Smooth muscle cell of the brain vasculature (primary cell): ENCODE results near the gene ARID5A.

Experiments
- DNase-seq: peaks from one replicate; pipeline ENCODE4 v3.0.0-alpha.2; 2012; ENCODE audit warnings: low read depth, low spot score

Gene ARID5A

DNA sequence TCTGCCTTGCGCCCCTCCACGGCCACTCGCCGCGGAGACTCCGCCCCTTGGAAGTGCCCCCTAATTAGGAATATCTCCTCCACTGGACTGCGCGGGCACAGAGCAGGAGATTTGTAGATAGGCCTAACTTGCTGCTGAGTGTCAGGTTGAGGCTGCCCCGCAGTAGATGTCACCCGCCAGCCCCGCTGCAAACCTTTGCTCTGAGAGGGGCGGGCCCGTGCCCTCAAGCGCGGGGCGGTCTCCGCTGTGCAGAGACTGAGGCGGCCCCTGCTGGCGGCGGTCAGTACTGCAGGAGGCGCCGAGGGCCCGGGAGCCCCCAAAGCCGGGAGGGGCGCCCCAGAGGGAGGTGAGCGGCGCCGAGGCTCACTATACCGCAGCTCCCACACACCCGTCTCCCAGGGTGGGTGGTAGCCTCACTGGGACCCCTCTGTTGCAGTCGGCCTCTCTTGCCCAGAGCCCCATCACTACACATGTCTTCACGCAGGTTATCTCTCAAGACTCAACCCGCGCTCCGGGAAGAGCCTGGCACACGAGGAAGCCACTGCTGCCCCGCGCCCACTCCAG, 28.5 kb upstream of the ARID5A start:
- DNase-seq, result no peak

DNA sequence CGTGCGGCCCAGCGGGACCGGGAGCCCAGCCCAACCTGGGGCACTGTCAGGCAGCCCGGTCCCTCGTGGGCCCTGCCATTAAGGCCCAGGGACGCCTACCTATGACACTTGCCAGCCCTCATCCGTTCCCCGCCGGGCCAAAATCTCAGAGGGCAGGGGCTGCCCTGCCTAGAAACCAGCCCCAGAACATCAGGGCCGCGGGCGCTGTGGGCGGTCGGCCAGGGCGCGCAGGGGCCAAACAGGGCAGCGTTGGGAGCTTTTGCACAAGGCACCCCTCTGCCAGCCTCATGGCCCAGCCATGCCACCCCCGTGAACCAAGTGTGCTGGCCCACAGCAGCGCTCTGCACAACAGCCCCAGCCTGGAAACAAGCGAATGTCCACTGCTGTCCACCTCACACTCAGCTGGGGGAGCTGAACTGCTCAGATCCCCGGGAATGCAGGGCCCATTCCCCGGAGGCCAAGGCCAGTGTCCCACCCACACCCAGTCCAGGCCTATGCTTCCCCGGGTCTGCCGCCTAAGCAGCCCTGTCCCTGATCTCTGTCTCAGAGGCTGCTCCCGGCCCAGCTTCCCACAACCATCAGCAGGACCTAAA, 27.9 kb upstream of the ARID5A start:
- no peak for DNase-seq

DNA sequence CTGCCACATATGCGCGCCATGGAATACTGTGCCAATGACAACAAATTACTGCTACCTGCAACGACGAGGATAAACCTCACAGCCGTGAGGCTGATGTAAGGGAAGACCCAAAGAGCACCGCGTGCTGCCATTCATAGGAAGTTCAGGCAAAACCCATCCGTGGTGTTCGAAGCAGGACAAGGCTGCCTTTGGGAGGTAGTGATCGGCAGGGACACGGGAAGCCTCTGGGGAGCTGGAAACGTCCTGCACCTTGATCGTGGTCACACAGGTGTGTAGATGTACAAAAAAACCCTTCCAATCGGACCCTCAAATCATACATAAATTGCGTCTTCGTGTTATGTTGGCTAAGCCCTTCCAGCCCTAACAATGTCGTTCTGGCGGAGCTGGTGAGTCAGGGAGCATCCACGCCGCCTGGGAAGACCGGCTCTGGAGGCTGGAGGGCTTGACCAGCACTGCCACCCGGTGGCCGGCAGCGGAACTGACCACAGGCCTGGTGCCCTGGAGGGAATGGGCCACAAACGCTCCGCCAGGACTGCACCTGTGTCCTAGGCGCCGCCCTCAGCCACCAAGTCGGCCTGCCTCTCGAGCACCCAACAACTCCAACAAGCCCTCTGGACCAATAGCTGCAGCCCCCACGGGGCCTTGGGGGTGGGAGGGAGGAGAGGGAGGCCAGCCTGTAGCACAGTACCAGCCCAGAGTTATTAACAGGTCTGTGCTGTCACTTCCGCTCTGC, 27.3 kb upstream of the ARID5A start:
- DNase-seq, result peak; percentile 62

DNA sequence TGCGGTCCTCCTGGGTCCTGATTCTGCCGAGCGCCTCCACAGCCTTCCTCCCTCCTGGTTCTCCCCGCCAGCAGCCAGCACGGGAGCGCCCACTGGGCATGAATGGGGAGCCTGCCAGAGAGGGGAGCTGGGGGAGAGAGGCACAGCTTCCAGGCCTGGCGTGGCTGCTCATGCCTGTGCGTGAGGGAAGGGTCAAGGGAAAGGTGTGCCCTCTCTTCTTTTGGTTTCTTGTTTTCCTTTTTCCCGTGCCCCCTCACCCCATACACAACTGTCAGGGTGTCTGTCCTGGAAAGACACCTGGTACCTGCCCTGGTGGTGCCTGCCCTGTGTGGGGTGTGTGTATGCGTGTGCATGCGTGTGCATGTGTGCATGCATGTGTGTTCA, 26.7 kb upstream of the ARID5A start:
- DNase-seq, result no peak

DNA sequence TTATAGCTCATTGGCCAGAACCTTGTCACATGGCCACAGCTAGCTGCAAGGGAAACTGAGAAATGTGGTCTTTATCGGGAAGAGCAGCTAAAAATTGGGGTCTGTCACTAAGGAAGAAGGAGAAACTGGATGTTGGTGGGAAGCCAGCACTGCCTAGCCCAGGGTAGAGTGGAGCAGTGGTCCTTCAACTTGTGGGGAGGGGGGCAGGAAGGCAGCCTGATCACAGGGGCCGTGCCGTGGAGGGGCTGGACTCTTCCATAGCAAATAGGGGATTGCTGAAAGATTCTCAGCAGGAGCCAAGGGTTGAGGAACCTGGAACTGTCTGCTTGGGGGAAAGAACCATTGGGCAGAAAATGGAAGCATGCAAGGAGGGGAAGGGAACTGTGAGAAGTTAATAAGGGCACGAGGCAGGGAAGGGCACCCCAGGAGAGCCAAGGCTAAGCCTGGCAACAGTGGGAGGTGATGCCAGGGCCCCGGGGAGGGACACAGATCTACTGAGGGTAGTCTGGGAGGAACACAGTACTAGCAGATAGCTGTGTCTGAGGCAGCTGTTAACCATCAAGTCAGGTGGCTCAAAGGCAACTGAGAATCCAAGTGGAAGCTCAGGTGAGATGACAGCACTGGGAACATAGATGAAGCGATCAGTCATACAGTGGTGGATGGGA, 25.5 kb upstream of the ARID5A start:
- no peak for DNase-seq

DNA sequence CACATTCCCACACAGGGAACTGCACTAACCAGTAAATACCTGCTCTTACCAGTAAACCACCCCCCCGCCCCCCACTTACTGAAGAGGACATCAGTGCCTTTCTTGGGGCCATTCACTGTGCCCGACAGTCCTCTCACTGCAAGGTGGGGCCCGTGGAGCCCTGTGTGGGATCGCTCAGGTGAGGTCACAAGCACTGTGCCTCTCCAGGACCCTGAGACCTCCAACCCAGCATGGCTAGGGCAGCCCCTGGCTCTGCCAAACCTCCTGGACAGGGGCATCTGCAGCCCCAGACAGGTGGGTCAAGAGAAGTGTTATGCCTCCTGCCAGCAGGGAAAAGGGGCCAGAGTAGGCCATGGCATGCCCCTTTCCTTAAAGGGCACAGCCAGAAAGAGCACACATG, 24.7 kb upstream of the ARID5A start:
- no peak for DNase-seq

DNA sequence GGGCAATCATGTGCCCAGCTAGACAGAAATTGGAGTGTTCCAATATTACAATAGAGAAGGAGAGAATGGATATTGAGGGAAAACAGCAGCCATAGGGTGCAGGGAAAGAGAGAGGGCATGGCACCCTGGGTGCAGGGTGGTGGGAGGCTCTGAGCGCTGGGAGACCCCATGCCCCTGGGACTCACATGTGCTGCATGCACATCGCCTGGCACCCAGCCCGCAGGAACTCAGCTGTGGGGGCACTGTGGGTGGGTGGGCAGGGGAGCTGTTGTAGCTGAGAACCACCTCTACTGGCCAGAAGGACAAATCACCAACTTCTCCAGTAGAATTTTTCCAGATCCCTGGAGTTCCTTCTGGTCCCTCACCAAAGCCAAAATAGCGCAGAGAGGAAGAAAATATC, 24.2 kb upstream of the ARID5A start:
- no peak for DNase-seq

DNA sequence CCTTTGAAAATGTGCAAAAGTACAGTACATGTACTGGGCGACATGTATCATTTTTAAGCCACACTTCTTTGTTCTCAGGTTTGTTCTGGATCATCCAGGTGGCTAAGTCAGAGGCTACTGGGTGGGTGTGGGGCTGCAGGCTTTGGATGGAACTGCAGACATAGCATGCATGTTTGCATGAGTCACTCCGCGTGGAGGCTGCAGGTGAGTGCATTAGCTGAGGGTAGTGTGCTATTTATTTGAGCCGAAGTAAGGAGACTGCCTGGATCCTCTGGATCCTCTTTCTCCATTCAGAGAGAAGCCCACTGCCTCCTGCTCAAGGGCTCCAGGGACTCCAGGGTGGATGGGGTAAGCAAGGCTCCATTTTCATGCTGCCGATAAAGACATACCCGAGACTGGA, 22.0 kb upstream of the ARID5A start:
- no peak for DNase-seq

DNA sequence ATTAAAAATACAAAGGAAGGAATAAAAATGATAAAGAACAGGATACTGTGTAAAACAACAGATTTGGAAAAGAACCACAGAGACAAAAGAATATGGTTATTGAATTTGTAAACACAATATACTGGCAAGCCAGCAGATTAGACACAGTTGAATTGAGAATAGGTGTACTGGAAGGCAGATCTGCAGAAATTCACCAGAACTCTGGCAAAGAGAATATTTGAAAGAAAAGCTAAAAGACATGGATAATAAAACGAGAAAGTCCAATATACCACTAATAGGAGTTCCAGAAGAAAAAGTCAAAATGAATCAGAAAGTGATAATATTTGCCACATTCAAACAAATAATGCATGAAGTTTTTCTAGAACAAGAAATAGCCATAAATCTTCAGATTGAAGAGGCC, 19.5 kb upstream of the ARID5A start:
- no peak for DNase-seq

DNA sequence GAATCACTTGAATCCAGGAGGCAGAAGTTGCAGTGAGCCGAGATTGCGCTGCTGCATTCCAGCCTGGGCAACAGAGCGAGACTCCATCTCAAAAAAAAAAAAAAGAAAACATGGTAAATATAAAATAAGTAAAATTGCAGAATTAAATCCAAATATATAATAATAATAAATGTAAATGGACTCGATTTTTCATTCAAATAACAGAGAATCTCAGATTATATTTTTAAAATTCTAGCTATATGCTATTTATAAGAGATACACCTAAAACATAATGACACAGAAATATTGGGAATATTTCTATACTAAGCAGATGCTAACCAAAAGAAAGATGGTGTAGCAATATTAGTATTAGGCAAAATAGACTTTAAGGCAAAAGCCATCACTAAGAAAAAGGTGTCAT, 16.3 kb upstream of the ARID5A start:
- no peak for DNase-seq

DNA sequence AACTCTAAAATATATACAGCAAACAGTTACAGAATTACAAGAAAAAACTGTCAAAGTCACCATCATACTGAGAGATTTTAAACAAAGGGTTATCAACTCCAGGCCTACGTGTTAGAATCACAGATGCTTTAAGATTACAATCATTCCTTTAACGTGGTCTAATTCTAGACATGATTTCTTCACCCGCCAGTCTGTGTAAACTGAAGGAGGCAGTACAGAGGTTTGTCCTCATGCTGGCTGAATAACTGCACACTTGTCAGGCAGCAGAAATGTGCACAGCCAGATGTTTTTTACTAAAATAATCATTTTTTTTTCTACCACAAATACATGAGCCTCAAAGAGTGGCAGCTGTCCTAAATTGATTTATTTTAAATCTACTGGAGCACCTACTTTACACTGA, 15.9 kb upstream of the ARID5A start:
- no peak for DNase-seq

DNA sequence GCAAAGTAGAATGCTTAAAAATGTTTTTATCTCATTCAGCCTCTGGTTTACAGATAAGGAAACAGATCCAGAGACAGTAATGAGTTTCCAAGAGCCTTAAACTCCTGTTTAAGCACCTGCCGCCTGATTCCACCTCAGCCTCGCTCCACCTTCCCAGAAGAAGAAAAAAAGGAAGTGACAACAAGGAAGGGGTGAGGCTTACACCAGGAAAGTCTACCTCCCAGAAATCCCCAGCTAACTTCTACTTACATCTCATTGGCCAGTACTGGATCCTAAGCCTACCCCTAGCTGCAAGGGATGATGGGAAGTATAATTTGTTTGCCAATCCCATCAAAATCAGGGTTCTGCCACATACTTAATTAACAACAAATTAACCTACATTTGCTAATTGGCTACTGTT, 15.3 kb upstream of the ARID5A start:
- DNase-seq, result no peak

DNA sequence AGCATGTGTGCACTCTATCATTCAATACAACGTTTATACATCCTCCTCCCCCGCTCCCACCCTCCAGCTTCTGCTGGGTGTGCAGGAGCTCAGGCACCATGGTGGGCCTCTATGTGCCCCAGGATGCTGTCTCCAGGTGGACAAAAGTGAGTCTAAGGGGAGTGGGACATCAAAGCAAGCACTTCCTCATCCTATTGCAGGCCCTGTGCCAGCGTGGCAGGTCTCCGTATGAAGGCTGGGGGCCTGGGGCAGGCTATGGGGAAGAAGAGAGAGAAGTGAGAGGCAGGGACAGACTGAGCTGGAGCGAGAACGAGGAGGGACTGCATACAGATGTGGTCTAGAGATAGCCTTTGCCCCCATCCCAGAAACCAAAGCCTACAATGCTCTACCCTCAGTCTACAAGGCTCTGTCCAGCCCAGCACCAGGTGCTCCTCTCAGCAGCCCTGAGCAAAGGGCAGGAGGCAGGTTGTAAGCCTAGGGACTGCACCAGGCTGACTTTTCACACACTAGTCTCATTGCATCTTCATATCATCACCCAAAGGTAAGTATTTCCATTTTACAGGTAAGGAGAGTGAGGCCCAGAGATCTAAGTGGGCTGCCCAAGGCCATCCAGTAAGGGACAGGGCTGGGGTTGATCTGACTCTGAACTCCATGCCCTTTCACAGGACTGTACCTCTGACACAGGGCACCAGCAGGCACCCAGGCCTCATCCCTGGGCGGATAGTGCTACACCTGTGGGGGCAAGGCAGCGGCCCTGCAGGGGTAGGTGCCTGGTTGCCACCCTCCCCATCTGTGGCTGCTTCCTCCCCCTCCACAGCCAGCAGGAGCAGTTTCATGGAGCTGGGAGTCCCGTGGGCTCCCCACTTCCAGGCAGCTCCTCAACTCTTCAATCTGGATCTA, 14.0 kb upstream of the ARID5A start:
- DNase-seq, result no peak

DNA sequence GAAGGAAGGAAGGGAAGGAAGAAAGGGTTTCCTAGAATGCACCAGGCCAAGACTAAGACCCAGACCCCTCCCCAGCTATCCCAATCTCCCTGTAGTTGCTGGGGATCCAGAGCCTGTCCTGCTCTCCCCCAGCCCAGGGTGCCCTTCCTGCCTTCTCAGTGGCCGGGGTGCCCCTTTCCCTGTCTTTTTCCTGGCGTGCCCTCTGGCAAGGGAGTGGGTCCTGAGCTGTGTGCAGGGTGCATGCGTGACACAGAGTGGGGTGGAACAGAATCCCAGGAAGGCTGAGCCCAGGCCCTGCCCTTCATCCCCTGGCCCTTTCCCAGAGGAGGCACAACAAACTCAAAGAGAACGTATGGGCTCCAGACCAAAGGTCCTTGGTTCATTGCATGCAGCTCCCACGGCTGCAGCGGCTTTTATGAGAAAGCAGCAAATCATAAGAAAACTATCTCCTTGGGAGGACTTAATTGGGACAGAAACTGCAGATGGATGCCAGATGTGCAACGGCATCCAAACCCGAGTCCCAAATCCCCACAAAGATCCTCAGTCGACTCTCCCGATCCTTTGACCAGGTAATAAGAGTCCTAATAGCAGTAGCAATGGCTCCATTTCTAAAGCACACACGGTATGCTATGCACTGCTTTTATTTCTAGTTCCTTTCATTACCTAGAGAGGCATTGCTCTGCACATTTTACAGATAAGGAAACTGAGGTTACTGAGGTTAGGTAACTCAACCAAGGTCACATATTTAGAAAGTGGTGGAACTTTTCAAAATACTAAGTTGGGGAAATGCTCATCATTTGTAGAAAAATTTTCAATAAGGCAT, 12.7 kb upstream of the ARID5A start:
- no peak for DNase-seq

DNA sequence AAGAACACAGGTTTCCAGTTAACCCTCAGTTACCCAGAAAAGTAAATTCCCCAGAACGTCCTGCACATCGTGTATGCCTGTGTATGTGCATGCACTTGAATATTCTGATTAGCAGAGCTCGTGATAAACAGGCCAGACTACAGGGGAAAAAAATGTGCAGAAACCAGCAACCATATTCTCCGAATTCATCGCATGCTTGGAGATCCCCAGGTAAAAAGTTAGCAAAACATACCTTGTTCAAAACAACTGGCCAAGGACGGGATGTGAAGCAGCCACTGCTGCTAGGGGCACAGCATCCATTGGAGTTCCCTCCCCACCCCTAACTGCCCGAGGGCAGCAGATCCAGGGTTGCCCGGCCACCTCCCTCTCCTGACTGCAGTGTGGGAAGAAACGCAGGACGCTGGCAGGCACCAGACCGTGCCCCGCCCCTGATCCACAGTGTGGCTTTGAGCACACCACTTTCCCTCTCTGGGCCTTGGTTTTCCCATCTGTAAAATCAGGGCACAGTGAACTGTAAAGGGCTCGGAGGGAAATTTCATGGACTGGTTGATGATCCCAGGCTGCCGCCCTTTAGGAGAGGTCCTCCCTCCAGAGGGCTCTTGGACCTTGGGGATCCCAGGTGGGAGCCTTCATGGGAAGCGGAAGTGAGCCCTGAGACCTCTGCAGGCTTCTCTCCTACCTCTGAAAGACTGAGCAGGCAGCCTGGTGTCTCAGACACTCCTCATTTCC, 11.9 kb upstream of the ARID5A start:
- no peak for DNase-seq

DNA sequence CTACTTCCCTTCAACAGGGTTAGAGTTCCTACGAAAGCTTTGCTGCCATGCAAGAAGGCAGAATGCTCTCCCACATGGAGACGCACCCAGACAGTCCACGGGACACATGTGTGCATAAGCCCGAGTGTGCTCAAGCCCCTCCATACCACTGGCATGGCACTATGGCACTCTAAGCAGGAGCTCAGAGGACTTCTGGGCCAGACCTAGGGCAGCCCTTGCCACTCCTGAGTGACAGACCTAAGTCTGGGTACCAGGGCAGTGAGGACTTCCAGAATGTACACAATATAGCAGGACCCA, 11.4 kb upstream of the ARID5A start:
- DNase-seq, result no peak

DNA sequence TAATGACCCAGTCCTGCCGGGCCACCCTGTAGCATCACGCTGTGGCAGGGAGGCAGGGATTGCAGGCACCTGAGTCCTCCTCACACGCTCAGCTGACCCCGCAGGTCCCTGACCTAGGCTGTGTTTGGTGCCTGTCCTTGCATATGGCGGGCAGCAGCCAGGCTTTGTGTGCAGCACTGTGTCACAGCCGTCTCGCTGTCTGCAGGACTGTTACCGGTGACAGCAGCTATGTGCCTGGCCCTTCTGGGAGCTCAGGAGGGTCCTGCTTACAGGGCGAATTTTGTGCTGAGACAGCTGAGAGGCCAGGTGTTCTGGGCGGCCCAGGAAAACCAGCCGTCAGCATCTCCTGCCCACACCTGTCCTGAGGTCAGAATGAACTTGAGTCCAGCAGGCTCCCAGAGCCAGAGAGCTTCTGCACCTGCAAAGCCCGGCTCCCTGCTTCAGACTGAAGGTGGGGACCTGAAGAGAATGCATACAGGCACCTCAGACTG, 10.4 kb upstream of the ARID5A start:
- DNase-seq, result no peak

DNA sequence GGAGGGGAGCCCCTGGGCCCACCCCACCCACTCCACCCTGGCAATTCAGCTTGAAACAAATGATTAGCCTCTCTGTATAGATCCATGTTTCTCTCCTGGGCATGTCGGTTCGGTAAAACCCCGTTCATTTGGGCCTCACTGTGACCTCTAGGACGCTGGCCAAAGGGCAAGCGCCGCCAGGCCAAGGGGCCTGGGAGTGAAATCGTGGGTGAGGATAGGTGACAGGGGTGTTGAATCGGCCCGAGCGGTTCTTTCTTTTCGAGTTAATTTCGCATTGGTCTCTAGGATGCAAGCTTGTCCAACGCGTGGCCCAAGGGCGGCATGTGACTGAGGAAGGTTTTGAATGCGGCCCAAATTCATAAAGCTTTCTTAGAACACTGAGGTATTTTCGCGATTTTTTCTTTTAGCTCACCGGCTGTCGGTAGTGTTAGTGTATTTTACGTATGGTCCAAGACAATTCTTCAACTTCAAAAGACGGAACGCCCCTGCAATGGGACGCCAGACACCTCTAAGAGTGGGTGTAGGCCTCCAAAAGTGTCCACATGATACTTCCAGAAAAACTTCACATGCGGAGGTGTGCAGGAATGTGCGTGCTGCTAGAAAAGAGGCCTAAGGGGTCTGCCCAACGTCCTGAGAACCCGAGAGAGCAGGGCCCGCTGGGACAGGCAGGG, 9.8 kb upstream of the ARID5A start:
- DNase-seq, result no peak

DNA sequence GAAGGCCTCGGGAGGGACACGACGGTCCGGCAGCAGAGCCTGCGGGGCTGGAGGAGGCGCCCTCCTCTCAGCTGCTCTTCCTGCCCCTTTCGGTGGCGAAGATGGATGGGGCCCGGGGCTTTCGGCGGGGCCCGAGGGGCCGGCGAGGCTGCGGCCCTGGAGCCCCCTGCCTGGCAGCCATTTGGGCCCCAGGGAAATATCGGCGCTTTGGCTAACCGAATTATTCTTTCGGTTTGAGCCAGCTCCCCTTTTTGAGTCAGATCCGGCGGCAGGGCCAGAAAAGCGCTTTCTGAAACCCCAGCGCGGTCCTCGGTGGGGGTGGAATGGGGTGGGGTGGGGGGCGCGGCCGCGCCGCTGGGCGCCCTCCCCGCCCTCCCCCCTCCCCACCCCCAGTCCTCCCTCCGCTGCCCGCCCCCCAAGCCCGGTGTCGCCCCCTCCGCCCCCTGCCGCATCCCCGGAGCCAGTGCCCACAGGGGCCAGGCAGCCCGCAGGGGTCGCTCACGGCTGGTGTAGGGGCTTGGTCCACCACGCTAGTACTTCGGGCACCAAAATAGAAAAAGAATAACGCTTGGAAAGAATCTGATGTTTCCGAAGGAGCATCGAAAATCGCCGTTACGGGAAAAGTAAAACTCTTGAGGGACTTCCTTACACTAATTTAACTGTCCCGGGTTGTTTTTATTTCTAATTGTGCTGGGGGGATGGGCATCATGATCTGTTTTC, 9.1 kb upstream of the ARID5A start:
- no peak for DNase-seq
